ENCODE measurements around the gene RIN2.
"Not testable (repeated sequence)": the region's sequence is repeated elsewhere in the genome, so short reads cannot be mapped to it uniquely, and the experiment has no call there.

Gene RIN2

DNA sequence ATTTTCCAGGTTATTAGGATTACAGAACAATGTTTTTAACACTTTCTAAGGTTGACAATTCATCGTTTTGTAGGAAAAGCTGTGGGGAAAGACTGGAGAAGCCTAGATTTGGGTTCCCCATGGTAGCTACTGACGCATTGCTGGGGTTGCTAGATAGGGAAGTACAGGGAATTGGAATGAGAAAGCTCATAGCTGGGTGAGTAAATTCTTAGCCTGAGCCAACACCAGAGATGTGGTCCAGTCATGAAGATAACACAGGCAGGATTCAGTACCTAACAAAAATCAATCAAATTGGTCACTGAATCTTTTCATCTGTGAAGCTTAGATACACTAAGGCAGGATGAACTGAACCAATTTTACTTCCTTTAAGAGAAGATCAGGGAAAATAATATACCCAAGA lies 35.7 kb downstream of the RIN2 start:
- Histone ChIP-seq H3K36me3 (ENCODE audit: control insufficient read depth in 5 of 5, insufficient read depth in 5 of 5, low read length in 5 of 5) (peaks cover 0 to 6% (median 0%) of the 10 kb centered on the region in 5 donors), H3K27me3 (ENCODE audit: control insufficient read depth in 5 of 5, insufficient read depth in 4 of 5, low read length in 5 of 5) (no peaks in the 10 kb centered on the region), H3K4me1 (ENCODE audit: control insufficient read depth in 5 of 5, insufficient read depth in 5 of 5, low read length in 5 of 5) (peaks cover 0 to 4% (median 0%) of the 10 kb centered on the region in 5 donors), H3K4me3 (ENCODE audit: low read depth in 1 of 5, low read length in 5 of 5) (no peak overlapping the region), H3K9ac (ENCODE audit: low read length in 5 of 5) (no peak overlapping the region), H3K9me3 (ENCODE audit: control insufficient read depth in 5 of 5, low read length in 5 of 5) (peaks cover 0 to 3% (median 0%) of the 10 kb centered on the region in 5 donors), H3K27ac (ENCODE audit: low read depth, low read length) (no peak overlapping the region)

DNA sequence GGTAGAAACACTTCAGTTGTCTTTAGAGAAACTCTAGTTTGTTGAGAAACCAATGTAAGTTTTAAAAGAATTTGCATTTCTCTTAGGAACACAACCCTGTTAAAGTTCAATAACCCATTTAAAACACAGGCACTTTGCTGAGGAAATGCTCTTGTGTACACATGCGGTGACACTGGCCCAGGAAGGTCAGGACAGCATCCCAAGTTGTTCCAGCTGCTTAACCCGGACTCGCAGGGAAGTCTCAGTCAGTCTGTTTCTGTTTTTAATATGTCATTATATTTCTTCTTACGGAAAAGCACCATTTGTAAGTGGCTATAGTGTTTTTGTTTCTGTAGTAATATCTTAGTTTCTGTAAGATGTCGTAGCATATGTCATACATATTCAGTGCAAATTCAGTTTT lies 36.9 kb downstream of the RIN2 start:
- no peak overlapping the region for H3K27ac ChIP-seq (ENCODE audit: low read depth, low read length)
- no peak overlapping the region for H3K9ac ChIP-seq (ENCODE audit: low read length in 5 of 5)
- peaks cover 0 to 11% (median 5%) of the 10 kb centered on the region in 5 donors for H3K36me3 ChIP-seq (ENCODE audit: control insufficient read depth in 5 of 5, insufficient read depth in 5 of 5, low read length in 5 of 5)
- no peaks in the 10 kb centered on the region for H3K27me3 ChIP-seq (ENCODE audit: control insufficient read depth in 5 of 5, insufficient read depth in 4 of 5, low read length in 5 of 5)
- no peaks in the 10 kb centered on the region for H3K9me3 ChIP-seq (ENCODE audit: control insufficient read depth in 5 of 5, low read length in 5 of 5)
- H3K4me1 ChIP-seq (ENCODE audit: control insufficient read depth in 5 of 5, insufficient read depth in 5 of 5, low read length in 5 of 5), result peaks cover 0 to 9% (median 1%) of the 10 kb centered on the region in 5 donors
- H3K4me3 ChIP-seq (ENCODE audit: low read depth in 1 of 5, low read length in 5 of 5), result no peak overlapping the region

DNA sequence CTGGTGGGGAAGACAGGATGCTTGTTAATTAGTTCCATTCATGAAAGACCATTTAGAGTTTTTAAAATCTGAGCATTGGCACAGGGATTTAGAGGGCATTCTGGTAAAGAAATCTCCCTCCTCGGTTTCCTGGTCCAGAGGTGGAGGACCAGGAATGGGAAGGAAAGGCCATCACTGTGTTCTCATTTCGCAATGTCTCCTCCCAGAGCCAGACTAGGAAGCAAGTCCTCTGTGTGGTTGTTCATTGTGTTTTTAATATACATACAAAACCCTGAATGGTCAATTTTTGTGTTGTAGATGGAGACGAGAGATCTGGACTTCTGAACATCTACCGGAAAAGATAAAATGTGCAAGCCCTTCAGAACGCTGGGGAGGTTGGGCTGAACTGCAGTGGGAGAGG lies 41.3 kb downstream of the RIN2 start:
- Histone ChIP-seq H3K4me1 (ENCODE audit: control insufficient read depth in 5 of 5, insufficient read depth in 5 of 5, low read length in 5 of 5) (peaks cover 0 to 13% (median 0%) of the 10 kb centered on the region in 5 donors), H3K36me3 (ENCODE audit: control insufficient read depth in 5 of 5, insufficient read depth in 5 of 5, low read length in 5 of 5) (peaks cover 8 to 31% (median 23%) of the 10 kb centered on the region in 5 donors), H3K9me3 (ENCODE audit: control insufficient read depth in 5 of 5, low read length in 5 of 5) (no peaks in the 10 kb centered on the region), H3K27ac (ENCODE audit: low read depth, low read length) (no peak overlapping the region), H3K27me3 (ENCODE audit: control insufficient read depth in 5 of 5, insufficient read depth in 4 of 5, low read length in 5 of 5) (no peaks in the 10 kb centered on the region), H3K4me3 (ENCODE audit: low read depth in 1 of 5, low read length in 5 of 5) (no peak overlapping the region), H3K9ac (ENCODE audit: low read length in 5 of 5) (no peak overlapping the region)

DNA sequence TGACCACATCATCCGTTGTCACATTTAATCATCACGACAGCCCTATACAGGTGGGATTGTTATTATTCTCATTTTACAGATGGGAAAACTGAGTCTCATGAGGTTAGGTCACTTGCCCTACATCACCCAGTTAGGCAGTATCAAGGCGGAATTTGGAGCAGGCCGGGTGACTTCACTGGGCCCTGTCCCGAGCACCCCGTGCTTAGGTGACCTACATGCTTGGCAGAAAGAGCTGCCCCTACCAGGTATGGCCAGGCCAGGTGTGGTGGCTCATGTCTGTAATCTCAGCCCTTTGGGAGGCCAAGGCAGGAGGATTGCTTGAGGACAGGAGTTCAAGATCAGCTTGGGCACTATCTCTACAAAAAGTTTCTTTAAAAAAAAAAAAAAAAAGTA lies 44.0 kb downstream of the RIN2 start:
- Histone ChIP-seq H3K27me3 (ENCODE audit: control insufficient read depth in 5 of 5, insufficient read depth in 4 of 5, low read length in 5 of 5) (no peaks in the 10 kb centered on the region), H3K27ac (ENCODE audit: low read depth, low read length) (no peak overlapping the region), H3K4me1 (ENCODE audit: control insufficient read depth in 5 of 5, insufficient read depth in 5 of 5, low read length in 5 of 5) (peaks cover 1 to 23% (median 7%) of the 10 kb centered on the region in 5 donors), H3K36me3 (ENCODE audit: control insufficient read depth in 5 of 5, insufficient read depth in 5 of 5, low read length in 5 of 5) (peaks cover 8 to 35% (median 23%) of the 10 kb centered on the region in 5 donors), H3K4me3 (ENCODE audit: low read depth in 1 of 5, low read length in 5 of 5) (no peak overlapping the region), H3K9me3 (ENCODE audit: control insufficient read depth in 5 of 5, low read length in 5 of 5) (no peaks in the 10 kb centered on the region), H3K9ac (ENCODE audit: low read length in 5 of 5) (no peak overlapping the region)

DNA sequence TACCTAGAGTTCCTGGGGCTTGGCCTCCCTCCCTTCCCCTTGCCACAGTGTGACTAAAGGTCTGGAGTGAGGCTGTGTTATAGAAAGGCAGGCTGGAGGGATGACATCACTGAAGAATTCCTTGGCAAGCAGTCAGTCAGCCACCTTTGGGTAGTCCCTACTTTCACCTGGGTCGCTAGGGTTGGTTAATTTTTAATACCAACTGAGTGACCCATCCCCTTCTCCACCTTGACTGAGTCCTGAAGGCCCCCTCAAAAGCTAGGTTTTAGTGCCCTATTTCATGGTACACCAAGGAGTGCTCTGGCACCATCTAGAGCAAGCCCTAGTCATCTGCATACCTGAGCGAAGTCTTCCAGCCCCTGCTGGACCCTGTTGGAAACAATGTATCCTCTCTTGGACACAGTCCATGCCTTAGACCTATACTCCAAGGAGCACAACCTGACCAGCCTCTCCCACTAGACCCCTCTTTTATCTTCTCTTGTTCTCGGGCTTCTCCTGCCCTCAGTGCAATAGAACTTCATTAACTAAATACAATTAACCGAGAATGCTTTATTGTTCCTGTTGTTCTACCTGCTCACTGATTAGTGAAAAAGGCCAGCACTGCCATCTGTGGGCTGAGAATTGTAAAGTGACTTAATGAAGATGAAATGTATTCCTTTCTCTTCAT lies 44.6 kb downstream of the RIN2 start:
- no peaks in the 10 kb centered on the region for H3K9me3 ChIP-seq (ENCODE audit: control insufficient read depth in 5 of 5, low read length in 5 of 5)
- no peak overlapping the region for H3K4me3 ChIP-seq (ENCODE audit: low read depth in 1 of 5, low read length in 5 of 5)
- peaks cover 1 to 28% (median 11%) of the 10 kb centered on the region in 5 donors for H3K4me1 ChIP-seq (ENCODE audit: control insufficient read depth in 5 of 5, insufficient read depth in 5 of 5, low read length in 5 of 5)
- H3K27me3 ChIP-seq (ENCODE audit: control insufficient read depth in 5 of 5, insufficient read depth in 4 of 5, low read length in 5 of 5), result no peaks in the 10 kb centered on the region
- H3K27ac ChIP-seq (ENCODE audit: low read depth, low read length), result no peak overlapping the region
- H3K9ac ChIP-seq (ENCODE audit: low read length in 5 of 5), result no peak overlapping the region
- peaks cover 8 to 35% (median 23%) of the 10 kb centered on the region in 5 donors for H3K36me3 ChIP-seq (ENCODE audit: control insufficient read depth in 5 of 5, insufficient read depth in 5 of 5, low read length in 5 of 5)

DNA sequence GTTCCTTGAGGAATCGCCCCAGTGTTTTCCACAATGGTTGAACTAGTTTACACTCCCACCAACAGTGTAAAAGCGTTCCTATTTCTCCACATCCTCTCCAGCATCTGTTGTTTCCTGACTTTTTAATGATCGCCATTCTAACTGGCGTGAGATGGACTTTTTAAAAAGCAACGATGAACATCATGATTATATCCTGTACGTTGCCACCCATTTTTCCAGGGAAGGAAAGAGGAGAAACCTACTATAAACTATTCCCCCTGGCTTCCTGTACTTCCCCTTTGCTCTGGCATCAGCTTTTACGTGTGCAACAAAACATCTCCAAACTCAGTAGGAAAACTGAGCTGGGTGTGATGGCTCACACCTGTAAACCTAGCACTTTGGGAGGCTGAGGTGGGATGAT lies 48.2 kb downstream of the RIN2 start:
- peaks cover 5 to 32% (median 19%) of the 10 kb centered on the region in 5 donors for H3K36me3 ChIP-seq (ENCODE audit: control insufficient read depth in 5 of 5, insufficient read depth in 5 of 5, low read length in 5 of 5)
- not testable (repeated sequence) for H3K9me3 ChIP-seq (ENCODE audit: control insufficient read depth in 5 of 5, low read length in 5 of 5); H3K27ac ChIP-seq (ENCODE audit: low read depth, low read length); H3K27me3 ChIP-seq (ENCODE audit: control insufficient read depth in 5 of 5, insufficient read depth in 4 of 5, low read length in 5 of 5); H3K9ac ChIP-seq (ENCODE audit: low read length in 5 of 5); H3K4me3 ChIP-seq (ENCODE audit: low read depth in 1 of 5, low read length in 5 of 5)
- peaks cover 0 to 20% (median 11%) of the 10 kb centered on the region in 5 donors for H3K4me1 ChIP-seq (ENCODE audit: control insufficient read depth in 5 of 5, insufficient read depth in 5 of 5, low read length in 5 of 5)

DNA sequence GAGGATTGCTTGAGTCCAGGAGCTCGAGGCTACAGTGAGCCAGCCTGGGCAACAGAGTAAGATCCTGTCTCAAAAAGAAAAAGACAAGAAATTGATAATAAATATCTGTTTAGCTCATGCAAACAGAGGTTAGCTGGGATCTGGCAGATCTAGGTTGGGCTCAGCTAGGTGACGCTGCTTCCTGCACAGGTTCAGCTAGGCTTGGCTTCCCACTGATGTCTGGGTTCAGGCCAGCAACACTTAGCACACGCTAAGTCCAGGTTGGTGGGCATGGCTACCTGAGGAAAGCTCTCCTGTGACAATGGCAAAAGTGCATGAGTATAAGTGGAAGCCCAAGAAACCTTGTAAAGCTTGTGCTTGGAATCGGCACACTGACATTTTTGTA lies 48.7 kb downstream of the RIN2 start:
- H3K36me3 ChIP-seq (ENCODE audit: control insufficient read depth in 5 of 5, insufficient read depth in 5 of 5, low read length in 5 of 5), result peaks cover 2 to 31% (median 19%) of the 10 kb centered on the region in 5 donors
- H3K4me1 ChIP-seq (ENCODE audit: control insufficient read depth in 5 of 5, insufficient read depth in 5 of 5, low read length in 5 of 5), result peaks cover 0 to 20% (median 11%) of the 10 kb centered on the region in 5 donors
- no peaks in the 10 kb centered on the region for H3K9me3 ChIP-seq (ENCODE audit: control insufficient read depth in 5 of 5, low read length in 5 of 5)
- H3K9ac ChIP-seq (ENCODE audit: low read length in 5 of 5), result no peak overlapping the region
- H3K4me3 ChIP-seq (ENCODE audit: low read depth in 1 of 5, low read length in 5 of 5), result no peak overlapping the region
- H3K27ac ChIP-seq (ENCODE audit: low read depth, low read length), result peak overlapping the region; percentile 0
- H3K27me3 ChIP-seq (ENCODE audit: control insufficient read depth in 5 of 5, insufficient read depth in 4 of 5, low read length in 5 of 5), result no peaks in the 10 kb centered on the region

DNA sequence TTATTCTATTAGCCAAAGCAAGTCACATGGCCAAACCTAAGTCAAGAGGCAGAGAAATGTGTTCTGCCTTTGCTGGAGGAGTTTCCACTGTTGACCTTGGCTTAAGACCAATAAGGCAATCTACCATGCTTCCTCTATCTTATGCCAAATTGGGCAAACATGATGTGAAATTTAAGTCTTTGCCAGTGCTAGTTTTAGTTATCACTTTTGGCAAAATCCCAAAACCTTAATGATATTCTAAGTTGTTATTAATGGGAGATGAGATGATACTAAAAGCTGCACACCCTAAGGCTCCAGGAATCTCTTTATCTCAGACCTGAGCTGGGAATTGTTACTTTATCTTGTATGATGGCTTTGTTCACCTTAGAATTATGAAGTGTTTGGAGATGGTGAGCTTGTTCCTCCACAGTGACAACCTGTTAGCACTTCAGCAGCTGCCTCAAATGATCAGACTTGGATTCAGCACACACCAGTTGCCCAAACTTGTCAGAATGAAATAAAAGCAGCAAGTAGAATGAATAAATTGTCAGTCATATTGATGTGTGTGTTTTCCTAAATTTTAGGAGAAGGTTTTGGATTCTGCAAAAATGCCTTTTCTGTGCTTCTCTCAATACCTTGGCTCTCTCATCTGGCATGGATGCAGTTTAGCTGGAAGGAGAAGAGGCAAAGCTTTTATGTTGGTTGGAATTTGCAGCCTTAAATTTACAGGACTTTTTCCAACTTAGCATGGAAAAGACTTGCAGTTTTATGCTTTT lies 49.3 kb downstream of the RIN2 start:
- H3K9ac ChIP-seq (ENCODE audit: low read length in 5 of 5), result no peak overlapping the region
- H3K4me1 ChIP-seq (ENCODE audit: control insufficient read depth in 5 of 5, insufficient read depth in 5 of 5, low read length in 5 of 5), result peaks cover 0 to 24% (median 11%) of the 10 kb centered on the region in 5 donors
- peaks cover 0 to 26% (median 15%) of the 10 kb centered on the region in 5 donors for H3K36me3 ChIP-seq (ENCODE audit: control insufficient read depth in 5 of 5, insufficient read depth in 5 of 5, low read length in 5 of 5)
- H3K4me3 ChIP-seq (ENCODE audit: low read depth in 1 of 5, low read length in 5 of 5), result no peak overlapping the region
- H3K27ac ChIP-seq (ENCODE audit: low read depth, low read length), result peak overlapping the region; percentile 0
- no peaks in the 10 kb centered on the region for H3K27me3 ChIP-seq (ENCODE audit: control insufficient read depth in 5 of 5, insufficient read depth in 4 of 5, low read length in 5 of 5)
- H3K9me3 ChIP-seq (ENCODE audit: control insufficient read depth in 5 of 5, low read length in 5 of 5), result no peaks in the 10 kb centered on the region

Data from subcutaneous abdominal adipose tissue (tissue), 5 donors.